ENCODE measurements around the gene FOXK2.

The FOXK2 gene

DNA sequence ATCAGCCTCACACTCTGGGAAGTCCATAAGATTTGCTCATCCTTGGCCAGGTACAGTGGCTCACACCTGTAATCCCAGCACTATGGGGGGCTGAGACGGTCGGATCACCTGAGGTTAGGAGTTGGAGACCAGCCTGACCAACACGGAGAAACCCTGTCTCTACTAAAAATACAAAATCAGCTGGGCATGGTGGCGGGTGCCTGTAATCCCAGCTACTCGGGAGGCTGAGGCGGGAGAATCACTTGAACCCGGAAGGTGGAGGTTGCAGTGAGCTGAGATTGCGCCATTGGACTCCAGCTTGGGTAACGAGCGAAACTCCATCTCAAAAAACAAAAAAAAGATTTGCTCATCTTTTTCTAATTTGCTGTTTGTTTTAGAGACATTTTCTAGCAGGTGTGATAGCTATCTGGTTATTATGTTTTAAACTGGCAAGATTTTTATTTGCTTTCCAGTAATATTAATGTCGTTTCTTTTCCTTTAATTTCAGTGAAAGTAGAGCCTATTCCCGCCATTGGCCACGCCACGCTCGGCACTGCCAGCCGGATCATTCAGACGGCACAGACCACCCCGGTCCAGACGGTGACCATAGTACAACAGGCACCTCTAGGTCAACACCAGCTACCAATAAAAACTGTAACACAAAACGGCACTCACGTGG lies 67.2 kb downstream of the FOXK2 start:
- in situ Hi-C loops (cut with MboI; ENCODE audit: low sequenced_read_pairs): no loop called here

DNA sequence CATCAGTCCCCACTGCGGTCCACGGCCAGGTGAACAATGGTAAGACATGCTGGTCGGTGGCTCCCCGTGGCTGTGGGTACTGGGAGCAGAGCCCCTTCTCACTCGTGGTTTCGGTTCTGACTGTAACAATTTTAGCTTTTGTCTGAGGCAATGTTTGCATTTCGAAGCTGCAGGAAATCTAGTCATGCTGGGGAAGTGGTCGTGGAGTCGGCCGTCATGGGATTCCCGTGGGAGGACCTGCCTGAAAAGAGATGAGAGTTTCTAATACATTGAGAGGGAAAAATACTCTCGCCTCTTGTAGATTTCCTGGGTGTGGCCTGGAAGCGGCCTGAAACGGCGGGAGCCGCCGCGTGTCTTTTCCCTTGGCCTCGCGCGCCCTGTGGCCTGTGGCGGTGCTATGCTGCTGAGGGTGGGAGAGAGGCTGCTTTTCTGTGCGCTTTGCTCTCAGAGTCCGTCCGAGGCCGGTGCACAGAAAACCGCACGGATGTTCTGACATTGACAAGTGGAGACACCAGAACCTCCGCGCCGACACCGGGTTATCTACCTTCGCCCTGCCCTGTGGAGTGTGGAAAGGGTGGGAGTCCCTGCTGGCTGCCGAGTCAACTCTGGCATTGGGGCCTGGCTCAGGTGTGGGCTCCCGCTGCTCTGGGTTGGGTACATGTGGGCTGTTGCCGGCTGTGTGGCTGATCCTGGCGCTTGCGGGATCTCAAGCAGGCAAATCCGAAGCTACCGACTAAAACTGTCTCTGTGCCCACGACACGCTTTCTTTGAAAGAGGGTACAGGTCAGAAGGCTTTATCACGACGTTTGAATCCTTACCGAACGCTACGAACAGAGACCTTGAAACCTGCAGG lies 67.9 kb downstream of the FOXK2 start:
- in situ Hi-C loops (cut with MboI; ENCODE audit: low sequenced_read_pairs): no loop called here

DNA sequence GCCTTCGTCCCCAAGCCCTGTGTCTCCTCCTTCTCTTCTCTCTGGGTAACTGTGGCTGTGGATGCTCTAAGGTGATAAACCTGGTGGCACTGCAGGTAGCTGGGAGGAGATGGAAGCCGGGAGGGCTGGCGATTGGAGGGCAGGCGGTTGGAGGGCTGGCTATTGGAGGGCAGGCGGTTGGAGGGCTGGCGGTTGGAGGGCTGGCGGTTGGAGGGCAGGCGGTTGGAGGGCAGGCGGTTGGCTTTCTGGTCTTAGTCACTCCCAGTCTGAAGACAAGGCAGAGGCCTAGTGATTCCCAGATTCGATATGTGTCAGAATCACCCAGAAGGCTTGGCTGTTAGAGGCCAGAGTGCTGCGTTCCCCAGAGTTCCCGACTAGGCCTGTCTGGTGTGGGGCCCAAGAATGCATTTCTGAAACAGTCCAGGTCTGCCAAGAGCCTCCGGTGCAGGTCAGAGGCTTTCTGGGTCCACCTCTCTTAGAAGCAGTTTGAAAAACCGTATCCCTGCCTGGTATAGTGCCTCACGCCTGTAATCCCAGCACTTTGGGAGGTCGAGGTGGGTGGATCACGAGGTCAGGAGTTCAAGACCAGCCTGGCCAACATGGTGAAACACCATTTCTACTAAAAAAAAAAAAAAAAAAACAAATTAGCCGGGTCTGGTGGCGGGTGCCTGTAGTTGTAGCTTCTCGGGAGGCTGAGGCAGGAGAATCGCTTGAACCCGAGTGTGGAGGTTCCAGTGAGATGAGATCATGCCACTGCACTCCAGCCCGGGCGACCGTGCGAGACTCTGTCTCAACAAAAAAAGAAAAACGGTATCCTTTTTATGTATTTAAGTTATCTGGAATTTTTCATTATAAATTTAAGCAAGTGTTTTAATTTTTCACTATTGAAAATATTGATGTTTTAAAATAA lies 69.0 kb downstream of the FOXK2 start:
- in situ Hi-C loops (cut with MboI; ENCODE audit: low sequenced_read_pairs): no loop called here

DNA sequence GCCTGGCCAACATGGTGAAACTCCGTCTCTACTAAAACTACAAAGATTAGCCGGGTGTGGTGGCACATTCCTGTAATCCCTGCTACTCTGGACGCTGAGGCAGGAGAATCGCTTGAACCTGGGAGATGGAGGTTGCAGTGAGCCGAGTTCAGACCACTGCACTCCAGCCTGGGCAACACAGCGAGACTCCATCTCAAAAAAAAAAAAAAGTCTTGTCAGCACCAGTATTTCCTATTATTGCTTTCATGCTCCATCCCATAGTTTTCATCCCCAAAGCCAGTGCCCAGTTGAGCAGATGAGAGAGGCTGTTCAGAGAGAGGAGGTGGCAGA lies 70.3 kb downstream of the FOXK2 start:
- in situ Hi-C loops (cut with MboI; ENCODE audit: low sequenced_read_pairs): no loop called here

DNA sequence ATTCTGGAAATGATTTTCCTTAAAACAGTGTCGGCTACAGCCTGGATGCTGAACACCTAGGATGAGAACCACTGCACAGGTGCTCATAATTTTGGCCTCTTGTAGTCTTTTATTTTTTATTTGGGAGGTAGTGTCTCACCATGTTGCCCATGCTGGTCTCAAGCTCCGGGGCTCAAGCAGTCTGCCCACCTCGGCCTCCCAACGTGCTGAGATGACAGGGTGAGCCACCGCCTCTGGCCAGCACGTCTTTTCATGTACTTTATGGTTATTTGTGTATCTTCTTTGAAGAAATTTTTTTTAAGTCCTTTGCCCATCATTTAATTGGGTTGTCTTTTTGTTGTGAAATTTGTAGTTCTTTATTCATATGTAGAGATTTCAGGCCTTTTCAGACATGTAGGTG lies 70.7 kb downstream of the FOXK2 start:
- in situ Hi-C loops (cut with MboI; ENCODE audit: low sequenced_read_pairs): no loop called here

DNA sequence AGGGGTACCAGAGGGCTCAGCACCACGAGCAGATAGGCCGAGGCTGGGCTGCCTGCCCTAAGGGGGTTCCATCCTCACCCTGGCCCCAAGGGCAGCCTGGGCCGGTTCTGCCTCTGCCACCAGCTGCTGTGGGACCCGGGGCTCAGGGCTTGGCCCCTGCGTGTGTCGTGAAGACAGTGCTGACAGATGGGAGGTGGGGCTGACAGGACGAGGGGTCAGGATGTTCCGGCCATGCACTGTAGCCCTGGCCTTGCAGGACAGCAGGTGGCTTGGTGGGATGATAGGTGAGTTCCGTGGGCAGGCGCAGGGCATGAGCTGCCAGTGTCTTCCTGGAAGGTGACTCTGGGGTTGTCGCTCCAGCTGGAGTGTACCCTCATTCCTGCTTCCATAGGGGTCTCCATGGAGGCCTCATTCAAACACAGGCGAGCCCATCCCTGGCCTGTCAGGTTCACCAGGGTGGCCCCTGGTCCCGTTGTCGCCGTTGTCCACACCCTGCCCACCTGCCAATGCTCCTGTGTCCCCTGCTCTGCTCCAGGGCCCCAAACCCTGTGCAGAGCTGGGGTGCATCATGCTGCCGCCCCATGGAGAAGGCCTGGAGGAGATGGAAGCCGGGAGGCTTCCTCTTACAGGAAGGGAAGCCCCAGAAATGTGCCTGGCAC lies 71.5 kb downstream of the FOXK2 start:
- in situ Hi-C loops (cut with MboI; ENCODE audit: low sequenced_read_pairs): no loop called here

DNA sequence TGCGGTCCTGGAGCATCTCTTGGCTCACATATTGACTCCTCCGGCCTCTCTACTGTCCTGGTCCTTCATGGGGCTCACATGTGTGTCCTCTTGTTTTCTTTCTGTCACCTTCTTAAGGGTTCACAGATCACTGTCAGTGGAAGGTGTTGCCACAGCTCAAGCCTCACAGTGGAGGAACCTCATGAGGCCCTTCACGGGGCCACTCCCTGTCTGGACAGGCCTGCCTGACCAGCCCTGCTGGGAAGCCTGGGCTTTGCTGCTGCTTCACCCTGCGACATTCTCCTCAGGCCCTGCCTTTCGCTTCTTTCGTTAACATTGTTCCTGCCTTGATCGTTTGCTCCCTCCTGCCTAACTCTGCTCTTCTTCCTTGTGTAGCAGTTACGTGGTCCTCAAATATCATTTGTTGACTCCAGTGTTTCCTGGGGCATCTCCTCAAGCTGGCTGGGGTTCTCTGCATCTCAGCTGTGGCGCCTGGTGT lies 72.8 kb downstream of the FOXK2 start:
- in situ Hi-C loops (cut with MboI; ENCODE audit: low sequenced_read_pairs): no loop called here

DNA sequence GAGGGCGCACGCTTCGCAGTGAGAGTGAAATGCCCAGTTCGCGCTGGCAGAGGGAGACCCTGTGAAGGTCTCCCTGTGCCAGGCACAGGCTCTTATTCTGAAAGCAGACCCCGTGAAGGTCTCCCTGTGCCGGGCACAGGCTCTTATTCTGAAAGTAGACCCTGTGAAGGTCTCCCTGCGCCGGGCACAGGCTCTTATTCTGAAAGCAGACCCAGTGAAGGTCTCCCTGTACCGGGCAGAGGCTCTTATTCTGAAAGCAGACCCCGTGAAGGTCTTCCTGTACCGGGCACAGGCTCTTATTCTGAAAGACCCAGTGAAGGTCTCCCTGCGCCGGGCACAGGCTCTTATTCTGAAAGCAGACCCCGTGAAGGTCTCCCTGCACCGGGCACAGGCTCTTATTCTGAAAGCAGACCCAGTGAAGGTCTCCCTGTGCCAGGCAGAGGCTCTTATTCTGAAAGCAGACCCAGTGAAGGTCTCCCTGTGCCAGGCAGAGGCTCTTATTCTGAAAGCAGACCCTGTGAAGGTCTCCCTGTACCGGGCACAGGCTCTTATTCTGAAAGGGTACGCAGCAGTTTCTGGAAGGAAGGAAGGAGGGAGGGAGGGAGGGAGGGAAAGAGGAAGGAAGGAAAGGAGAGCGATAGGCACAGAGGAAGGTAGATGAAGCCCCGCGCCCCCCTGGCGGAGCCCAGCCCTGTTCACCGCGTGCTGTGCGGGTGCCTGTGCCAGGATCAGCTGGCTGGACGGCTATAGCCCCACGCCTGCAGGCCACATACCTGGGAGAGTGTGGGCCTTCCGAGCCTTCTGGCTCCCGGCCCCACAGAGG lies 73.4 kb downstream of the FOXK2 start:
- in situ Hi-C loops (cut with MboI; ENCODE audit: low sequenced_read_pairs): no loop called here

DNA sequence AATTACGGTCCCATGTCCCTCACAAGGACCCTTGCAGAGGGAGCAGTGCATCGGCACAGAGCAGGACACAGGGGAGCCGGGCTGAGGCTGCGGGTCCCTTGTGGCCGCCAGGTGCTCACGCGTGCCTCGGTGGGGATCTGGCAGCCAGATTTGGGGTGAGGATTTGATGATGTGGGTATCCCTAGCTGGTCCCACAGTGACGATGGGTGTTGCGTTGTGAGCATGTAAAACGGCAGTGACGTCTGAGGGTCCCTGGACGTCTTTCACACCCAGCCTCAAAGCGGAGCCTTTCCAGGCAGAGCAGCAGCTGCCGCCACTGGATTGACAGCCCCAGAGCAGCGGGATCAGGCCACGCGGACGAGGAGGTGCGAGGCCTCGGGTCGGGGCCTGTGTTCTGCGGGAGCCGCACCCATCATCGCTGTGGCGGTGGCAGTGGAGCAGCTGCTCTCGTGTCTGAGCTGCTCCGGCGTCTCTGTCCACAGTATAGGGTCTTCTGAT lies 74.1 kb downstream of the FOXK2 start:
- in situ Hi-C loops (cut with MboI; ENCODE audit: low sequenced_read_pairs): no loop called here

DNA sequence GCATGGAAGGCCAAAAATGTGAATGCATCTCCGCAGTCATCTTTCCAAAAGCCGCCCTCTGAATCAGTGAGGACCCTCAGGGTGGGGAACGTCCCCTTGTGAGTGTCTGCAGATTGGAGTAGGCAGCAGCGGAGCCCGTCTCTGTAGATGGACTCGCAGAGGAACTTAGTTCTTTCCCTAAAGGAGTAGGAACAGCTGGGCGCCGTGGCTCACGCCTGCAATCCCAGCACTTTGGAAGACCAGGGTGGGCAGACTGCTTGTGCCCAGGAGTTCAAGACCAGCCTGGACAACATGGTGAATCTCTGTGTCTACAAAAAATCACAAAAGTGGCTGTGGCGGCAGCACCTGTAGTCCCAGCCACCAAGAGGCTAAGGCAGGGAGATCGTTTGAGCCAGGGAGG lies 75.0 kb downstream of the FOXK2 start:
- in situ Hi-C loops (cut with MboI; ENCODE audit: low sequenced_read_pairs): no loop called here

DNA sequence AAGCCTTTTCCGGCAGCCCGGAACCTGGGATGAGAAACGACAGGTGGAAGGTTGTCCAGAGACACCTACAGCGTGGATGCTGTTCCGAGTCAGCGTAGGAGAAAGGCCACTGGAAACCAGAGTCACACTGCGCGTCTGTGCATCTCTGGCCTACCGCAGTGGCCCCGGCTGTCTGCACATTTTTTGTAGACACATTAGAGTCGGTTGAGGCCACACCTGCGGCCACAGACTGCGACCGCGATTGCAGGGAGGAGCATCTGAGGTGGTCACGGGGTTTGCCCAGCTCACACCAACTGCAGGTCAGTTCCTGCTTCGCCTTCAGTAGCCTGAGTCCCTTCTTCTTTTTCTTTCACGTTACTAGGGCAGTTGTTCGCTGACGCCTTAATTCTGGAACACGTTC lies 76.4 kb downstream of the FOXK2 start:
- in situ Hi-C loops (cut with MboI; ENCODE audit: low sequenced_read_pairs): no loop called here

DNA sequence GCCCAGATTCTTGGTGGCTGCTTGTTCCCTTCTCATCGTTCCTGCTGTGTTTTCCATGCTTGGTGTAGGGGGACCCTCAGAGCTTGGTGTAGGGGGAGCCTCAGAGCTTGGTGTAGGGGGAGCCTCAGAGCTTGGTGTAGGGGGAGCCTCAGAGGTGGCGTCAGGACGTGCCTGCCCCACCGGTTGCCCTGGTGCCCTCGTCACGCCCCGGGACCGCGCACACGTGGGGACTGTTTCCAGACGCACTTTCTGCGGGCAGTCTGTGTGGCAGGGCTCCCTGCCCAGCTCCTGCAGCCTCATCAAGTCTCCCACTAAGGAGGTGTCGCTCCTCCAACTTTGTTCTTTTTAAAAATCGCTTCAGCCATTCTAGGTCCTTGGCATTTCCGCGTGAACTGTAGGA lies 76.8 kb downstream of the FOXK2 start:
- in situ Hi-C loops (cut with MboI; ENCODE audit: low sequenced_read_pairs): no loop called here

DNA sequence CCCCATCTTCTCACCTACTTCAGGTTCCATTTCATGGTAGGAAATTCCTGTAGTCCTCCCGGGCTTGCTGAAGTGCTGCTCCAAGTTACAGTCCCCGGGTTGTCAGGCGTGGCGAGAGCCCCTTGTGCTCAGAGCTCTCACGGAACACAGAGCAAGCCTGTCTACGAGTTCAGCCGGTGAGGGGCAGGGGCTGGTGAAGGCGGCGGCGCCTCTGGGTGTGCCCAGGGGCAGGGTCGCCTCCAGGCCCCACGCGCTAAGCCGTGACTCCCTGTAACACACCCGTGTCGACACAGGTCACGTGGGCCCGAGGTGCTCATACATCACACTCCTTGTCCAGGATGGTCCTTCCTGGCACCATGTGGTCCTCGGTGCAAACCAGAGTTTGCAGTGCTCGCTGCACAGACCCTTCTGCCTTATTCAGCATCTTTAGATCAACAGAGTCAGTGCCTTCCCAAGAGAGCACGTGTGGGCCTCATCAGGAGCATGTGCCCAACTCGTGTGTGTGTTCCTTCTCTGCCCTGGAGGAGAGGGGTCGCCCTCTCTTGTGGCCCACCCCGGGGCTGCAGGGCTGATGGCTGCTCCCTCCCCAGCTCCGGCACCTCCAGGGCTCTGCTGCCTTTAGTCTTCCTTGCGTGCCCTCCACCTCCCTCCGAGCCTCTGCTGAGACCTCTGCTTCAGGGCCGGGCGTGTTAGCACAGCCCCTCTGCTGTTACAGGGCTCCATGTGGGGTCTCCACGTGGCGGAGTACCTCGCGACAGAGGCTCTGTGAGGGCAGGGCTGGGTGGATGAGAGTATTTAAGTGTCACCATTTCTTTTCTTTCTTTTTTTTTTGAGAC lies 77.5 kb downstream of the FOXK2 start:
- in situ Hi-C loops (cut with MboI; ENCODE audit: low sequenced_read_pairs): no loop called here

DNA sequence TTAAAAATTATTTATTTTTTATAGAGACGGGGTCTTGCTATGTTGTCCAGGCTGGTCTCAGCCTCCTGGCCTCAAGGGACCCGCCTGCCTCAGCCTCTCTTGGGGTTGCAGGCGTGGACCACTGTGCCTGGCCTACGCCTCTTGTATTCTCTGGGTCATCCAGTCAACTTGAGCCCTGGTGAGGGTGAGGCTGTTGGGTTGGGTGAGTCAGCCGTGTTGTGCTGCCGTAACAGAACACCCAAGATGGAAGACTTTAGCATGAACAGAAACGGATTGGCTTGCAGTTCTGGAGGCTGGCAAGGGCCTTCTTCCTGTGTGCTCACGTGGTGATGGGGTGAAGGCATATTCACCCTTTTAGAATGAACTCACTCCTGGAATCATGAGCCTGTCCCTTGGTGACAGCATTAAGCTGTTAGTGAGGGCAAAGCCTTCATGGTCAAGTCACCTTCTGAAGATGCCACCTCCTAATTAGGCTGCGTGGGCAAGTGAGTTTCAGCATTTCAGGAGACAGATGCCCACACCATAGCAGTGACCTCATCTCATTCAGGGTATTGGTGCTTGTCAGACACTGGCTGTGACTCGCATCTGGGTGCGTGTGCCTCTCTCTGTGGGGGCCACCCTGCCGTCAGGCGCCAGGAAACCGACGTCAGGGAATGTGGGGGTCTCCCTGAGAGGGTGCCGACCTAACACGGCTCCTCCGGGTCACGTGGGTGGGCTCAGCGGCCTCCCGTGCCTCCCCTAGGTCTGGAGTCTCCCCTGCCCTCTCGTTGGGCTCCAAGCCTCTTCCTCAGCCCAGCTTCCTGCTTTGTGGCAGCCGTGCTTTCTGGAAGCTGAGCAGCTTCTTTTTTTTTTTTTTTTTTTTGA lies 79.0 kb downstream of the FOXK2 start:
- in situ Hi-C loops (cut with MboI; ENCODE audit: low sequenced_read_pairs): no loop called here

DNA sequence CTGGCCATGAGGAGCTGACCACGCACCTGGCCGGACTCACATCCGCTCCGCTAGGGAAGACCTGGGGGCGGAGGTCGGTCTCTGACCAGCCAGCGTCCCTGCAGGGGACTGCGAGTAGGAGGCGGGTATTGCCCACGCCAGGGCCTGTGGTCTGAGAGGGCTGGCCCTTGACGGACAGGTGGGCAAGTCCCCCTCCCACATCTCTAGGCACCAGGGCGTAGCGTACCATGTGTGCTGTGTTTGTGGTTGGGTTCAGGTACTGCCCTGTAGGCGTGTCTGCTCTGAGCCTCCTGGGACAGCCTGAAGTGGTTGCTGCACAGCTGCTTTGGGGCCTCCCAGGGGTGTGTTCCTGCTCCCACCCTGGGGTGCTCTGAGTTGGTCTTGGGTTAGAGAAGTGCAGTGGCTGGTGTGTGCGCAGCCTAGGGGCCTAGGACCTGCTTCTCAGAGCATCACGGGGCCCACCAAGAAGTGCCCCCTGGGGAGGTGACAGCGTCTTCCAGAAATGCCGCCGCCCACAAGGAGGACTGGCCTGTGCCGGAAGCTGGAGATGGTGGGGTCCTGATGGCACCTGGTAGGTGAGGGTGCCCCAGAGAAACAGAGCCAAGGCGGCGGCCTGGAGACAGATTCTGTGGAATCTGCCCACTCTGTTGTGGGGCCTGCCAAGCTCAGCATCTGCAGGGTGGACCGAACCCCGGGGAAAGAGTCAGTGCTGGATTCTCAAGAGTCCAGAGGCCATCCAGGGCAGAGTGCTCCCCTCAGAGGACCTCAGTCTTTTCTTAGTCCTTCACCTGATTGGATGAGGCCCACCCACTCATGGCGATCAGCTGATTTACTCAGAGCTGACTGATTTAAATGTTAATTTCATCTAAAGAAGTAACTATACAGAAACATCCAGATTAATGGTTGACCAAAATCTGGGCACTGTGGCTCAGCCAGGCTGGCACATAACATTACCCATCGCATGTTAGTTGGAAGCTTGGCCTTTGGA lies 80.4 kb downstream of the FOXK2 start:
- in situ Hi-C loops (cut with MboI; ENCODE audit: low sequenced_read_pairs): no loop called here

DNA sequence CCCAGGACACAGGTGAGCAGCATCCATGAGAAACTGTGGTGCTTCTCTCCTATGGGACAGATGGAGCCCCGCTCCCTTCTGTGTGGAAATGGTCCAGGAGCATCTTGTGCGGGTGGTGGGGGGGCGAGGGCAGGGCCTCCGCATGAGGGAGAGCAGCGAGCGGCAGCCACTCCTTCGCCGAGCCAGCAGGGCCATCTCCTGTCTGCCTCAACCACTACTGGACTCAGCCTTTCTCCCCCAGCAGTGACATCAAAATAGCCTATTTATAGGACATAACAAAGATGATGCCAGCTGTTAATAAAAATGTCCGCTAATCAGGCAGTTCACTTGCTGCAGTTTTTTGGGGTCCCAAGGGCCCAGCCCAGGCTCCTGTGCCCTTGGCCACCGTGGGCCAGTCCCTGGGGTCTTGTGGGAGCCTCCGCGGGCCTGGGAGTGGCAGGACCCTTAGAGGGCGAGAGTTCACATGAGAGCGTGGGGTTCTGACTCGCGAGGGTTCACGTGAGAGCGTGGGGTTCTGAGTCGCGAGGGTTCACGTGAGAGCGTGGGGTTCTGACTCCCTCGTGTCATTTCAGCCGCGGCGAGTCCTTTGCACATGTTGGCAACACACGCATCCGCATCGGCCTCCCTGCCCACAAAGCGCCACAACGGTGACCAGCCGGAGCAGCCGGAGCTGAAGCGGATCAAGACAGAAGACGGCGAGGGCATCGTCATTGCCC lies 81.4 kb downstream of the FOXK2 start:
- in situ Hi-C loops (cut with MboI; ENCODE audit: low sequenced_read_pairs): no loop called here
